GM13976 (cell line): ENCODE measurements around the gene ROBO1.

Experiments
- DNase-seq: peaks from one replicate; pipeline ENCODE4 v3.0.0; 2012; ENCODE audit warnings: low spot score
- CTCF ChIP-seq: IDR thresholded peaks from 2 replicates; pipeline ENCODE4 v1.5.1; 2012; ENCODE audit warnings: borderline replicate concordance, mild to moderate bottlenecking; ENCODE audit not compliant: insufficient read depth; ENCODE audit errors: extremely low read depth, missing control alignments, control extremely low read depth
- in situ Hi-C: fragments of 300-500 bp; cut with MboI; formaldehyde crosslinking; loops from one replicate; pipeline ENCODE4 v1.12.0; 2022; ENCODE audit warnings: low sequenced_read_pairs, mixed read lengths, inconsistent platforms; ENCODE audit not compliant: unreplicated experiment

Gene ROBO1

DNA sequence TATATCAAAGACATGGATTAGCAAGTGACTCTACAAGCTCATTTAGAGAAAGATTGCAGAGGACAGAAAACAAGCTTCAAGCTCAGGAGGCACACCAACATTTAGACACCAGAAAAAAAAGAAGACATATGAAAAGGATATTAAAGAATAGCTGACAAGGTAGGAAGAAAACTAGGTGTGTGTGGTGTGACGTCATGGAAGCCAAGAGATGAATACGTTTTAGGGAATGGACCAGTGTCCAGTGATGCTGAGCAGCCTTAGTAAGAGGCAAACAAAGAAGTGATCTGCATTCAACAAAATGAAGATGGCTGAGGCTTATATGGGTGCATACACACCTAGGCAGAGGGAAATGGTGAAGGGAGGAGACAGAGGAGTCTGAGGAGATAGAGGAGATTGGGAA is 377.4 kb downstream of the ROBO1 start:
- TF ChIP-seq CTCF: no peak
- in situ Hi-C loops: no loop called here
- no peak for DNase-seq

- TF ChIP-seq CTCF: no peak
- in situ Hi-C loops: no loop called here
These were observed 382.6 kb downstream of the ROBO1 start for GRCh38 chr3:79385211-79385610.

DNA sequence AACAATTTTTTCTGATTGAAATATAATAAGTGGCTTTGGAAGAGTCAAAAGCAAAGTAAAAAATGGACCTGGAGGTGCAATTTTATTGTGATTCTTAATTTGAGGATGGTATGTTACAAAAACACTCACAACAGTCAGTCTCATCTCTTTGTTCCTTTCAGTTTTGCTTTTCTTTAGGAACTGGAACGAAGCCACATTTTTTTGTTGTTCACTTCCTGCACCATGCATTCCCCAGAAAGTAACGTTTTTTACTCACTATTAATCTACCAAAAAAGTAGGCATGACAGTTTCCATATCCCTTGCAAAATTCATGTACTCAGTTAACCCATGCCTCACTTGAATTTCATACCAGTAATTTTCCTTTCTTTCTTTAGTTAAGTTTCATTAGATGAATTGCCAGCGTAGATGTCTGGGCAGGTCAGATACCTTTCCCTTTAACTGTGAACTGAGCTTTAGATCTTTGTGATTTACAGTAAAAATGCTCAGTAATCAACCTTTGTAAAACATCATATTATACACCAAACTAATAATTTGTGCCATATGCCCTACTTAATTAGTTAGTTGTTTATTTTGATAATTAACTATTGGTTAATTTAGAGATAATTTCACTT is 384.3 kb downstream of the ROBO1 start:
- no peak for DNase-seq
- TF ChIP-seq CTCF: no peak
- in situ Hi-C loops: no loop called here

More at GRCh38 chr3:79385211-79385610, 382.6 kb downstream of the ROBO1 start:
- no peak for DNase-seq

DNA sequence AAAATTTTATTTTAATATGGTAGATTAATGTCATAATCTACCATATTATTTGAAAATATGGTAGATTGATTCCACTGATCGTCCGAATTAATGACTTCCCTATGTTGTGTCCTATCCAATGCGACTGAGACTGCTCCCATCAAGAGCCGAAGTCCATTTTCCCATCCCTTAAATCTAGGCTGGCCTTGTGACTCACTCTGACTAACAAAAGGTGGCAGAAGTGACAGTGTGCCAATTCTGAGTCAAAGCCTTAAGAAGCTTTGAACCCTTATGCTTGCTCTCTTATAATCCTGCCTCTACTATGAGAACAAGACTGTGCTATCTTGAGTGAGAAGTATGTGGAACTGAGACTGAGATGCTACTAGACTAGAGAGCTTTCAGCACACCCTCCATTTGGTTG is 387.2 kb downstream of the ROBO1 start:
- TF ChIP-seq CTCF: no peak
- in situ Hi-C loops: no loop called here
- no peak for DNase-seq

DNA sequence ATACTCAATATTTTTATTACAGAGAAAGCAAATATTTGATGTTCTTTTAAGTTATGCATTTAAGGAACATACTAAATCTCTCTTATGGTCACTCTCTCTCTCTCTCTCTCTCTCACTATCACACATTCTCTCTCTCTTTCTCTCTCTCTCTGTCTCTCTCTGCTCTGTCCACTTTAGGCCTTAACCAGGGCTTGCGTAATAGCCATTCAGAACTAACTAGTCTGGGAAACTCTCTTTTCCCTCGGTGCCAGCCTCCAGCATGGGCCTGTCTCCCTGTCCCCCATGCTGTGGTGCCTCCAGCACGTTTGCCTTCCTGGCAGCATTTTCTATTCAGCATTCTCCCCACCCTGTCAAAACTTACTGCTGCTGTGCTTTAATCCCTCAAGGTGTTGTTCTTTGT is 389.7 kb downstream of the ROBO1 start:
- TF ChIP-seq CTCF: no peak
- in situ Hi-C loops: no loop called here
- DNase-seq: no peak

- in situ Hi-C loops: loop anchor here (25.0 kb wide), 2 partner anchors 282 to 707 kb away; no protein-coding TSS in a partner anchor
- no peak for DNase-seq
These were observed 398.5 kb downstream of the ROBO1 start for GRCh38 chr3:79369306-79369705.

More at GRCh38 chr3:79369306-79369705, 398.5 kb downstream of the ROBO1 start:
- no peak for TF ChIP-seq CTCF
